Measurements from ENCODE around the gene VSTM4.

- TF ChIP-seq CTCF (IDR thresholded peaks at IDR 0.05) (no peak), POLR2A (IDR thresholded peaks at IDR 0.05) (no peak)
Observed at GRCh38 chr10:49110684-49111319, 4.5 kb downstream of the VSTM4 start.

All from adrenal gland (tissue), 5 donors.